ENCODE data around the gene NEURL4. TPM values are rescaled to one million over a fixed set of nuclear protein-coding genes. Genes with fewer than 3 reads are reported as not detected.
A peak's percentile ranks its signal among the peaks of the same experiment; 100 is the strongest.

Gene NEURL4
- total and polyA plus RNA-seq, 9 donors, result 9.6 to 48.0 (median 38.6) TPM

DNA sequence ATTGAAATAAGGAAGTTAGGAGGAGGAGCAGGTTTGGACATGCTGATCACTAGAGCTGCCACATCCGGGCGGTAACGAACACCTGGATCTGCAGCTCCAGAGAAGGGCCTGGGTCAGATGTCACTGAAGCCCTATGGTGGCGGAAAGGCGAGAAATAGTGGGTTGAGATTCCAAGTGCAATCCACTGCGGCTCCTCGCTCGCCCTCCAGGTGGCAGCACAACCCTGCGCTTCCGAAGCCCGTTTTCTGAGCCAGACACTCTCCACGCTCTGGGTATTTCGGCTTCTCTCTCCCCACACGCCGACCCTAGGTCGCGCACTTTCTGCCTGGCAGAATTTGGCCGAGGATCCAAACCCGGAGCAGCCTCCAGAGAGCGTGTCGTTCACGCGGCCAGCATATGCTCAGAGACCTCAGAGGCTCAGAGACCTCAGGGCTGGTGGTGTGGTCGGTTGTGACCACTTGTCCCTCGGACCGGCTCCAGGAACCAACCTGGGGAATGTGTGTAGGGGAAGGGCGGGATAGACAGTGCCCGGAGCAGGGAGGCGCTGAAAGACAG, 48.5 kb downstream of the NEURL4 start:
- Histone ChIP-seq H3K4me3 (peak overlapping the region; percentile 23), H3K27ac (peak overlapping the region in 1 of 2 donors; percentile 62), H3K27me3 (no peaks in the 10 kb centered on the region), H3K36me3 (no peaks in the 10 kb centered on the region), H3K4me1 (ENCODE audit: insufficient read depth) (peaks cover 6% of the 10 kb centered on the region), H3K9me3 (no peaks in the 10 kb centered on the region)
- intact Hi-C loops (cut with DNase I), result loop anchor here (1.0 to 5.0 kb wide), 4 partner anchors 14 to 67 kb away; partner anchors contain the start of gene YBX2 (in 1 of the 4)
- peak; percentile 75 to 91 (median 85) for DNase-seq
- WGBS, 3 donors, result 0 to 1% (median 1%) methylated on average over 29 of the region's 29 CpGs
- TF ChIP-seq EP300 (IDR thresholded peaks at IDR 0.05) (no peak), POLR2A (IDR thresholded peaks at IDR 0.05) (peak; percentile 25)
- TF ChIP-seq, protein P1, sequence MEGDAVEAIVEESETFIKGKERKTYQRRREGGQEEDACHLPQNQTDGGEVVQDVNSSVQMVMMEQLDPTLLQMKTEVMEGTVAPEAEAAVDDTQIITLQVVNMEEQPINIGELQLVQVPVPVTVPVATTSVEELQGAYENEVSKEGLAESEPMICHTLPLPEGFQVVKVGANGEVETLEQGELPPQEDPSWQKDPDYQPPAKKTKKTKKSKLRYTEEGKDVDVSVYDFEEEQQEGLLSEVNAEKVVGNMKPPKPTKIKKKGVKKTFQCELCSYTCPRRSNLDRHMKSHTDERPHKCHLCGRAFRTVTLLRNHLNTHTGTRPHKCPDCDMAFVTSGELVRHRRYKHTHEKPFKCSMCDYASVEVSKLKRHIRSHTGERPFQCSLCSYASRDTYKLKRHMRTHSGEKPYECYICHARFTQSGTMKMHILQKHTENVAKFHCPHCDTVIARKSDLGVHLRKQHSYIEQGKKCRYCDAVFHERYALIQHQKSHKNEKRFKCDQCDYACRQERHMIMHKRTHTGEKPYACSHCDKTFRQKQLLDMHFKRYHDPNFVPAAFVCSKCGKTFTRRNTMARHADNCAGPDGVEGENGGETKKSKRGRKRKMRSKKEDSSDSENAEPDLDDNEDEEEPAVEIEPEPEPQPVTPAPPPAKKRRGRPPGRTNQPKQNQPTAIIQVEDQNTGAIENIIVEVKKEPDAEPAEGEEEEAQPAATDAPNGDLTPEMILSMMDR (IDR thresholded peaks at IDR 0.05), result peak; percentile 80 to 96 (median 95)

DNA sequence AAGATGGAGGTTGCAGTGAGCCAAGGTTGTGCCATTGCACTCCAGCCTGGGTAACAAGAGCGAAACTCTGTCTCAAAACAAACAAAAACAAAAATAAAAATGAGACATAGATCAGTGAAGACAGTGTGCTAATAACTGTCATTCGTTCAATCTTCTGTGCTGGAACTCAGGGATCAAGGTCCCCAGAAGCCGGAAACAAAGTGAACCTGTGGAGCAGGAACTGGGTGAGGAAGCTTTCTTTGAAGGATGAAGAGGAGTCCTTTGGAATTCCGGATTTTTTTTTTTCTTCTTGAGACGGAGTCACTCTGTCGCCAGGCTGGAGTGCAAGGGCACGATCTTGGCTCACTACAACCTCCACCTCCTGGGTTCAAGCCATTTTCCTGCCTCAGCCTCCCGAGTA, 49.7 kb downstream of the NEURL4 start:
- DNase-seq, result no peak
- no peak overlapping the region for H3K27ac ChIP-seq
- H3K4me3 ChIP-seq, result no peak overlapping the region
- TF ChIP-seq, protein P1 (IDR thresholded peaks at IDR 0.05), result no peak
- TF ChIP-seq EP300 (IDR thresholded peaks at IDR 0.05) (no peak), POLR2A (IDR thresholded peaks at IDR 0.05) (no peak)
- peaks cover 6% of the 10 kb centered on the region for H3K4me1 ChIP-seq (ENCODE audit: insufficient read depth)
- intact Hi-C loops (cut with DNase I), result no loop called here
- WGBS, 3 donors, result 76 to 83% (median 80%) methylated on average over 8 of the region's 8 CpGs
- H3K27me3 ChIP-seq, result no peaks in the 10 kb centered on the region
- H3K36me3 ChIP-seq, result no peaks in the 10 kb centered on the region
- no peaks in the 10 kb centered on the region for H3K9me3 ChIP-seq

DNA sequence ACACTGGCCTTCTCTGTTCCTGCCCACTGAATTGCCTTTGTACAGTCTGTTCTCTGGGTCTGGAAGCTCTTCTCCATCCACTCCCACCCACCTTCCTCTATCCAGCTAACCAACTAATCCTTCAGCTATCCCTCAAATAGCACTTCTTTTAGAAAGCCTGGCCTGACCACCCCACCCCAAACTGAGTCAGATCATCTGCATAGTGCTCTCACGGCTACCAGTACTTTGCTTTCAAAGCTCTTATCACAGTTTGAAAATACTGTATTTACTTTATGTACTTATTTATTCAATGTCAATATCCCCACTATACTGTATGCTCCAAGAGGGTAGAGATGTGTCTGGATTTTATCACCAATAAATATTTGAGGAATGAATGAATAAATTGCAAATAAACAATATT, 62.4 kb downstream of the NEURL4 start:
- Histone ChIP-seq H3K27me3 (peaks cover 7% of the 10 kb centered on the region), H3K4me1 (ENCODE audit: insufficient read depth) (peaks cover 7% of the 10 kb centered on the region), H3K4me3 (no peak overlapping the region), H3K27ac (no peak overlapping the region), H3K36me3 (no peaks in the 10 kb centered on the region), H3K9me3 (no peaks in the 10 kb centered on the region)
- TF ChIP-seq EP300 (IDR thresholded peaks at IDR 0.05) (no peak), POLR2A (IDR thresholded peaks at IDR 0.05) (no peak)
- TF ChIP-seq, protein P1 (IDR thresholded peaks at IDR 0.05), result no peak
- intact Hi-C loops (cut with DNase I), result no loop called here
- WGBS, 3 donors, result 16 to 41% (median 25%) methylated on average over 1 of the region's 1 CpG
- DNase-seq, result no peak

Small RNAs within 50 kb of the gene (small RNA-seq; reads per million reads assigned to genes)
- gene AC026954.2, result not detected
- gene RF00019, result not detected

Other genes with a start within 250 kb of the NEURL4 start
Only the 30 nearest of the 34 such genes appear.
- under 1 TPM in 5 of 7 donors, not detected in 2; 0.20 to 0.72 (median 0.60) TPM for gene ASGR2, start 214.5 kb downstream of the NEURL4 start, total RNA-seq
- gene ASGR2, start 214.5 kb downstream of the NEURL4 start, polyA plus RNA-seq, result under 1 TPM; 0.24 to 0.37 TPM
- gene ASGR1, start 150.0 kb downstream of the NEURL4 start, total RNA-seq, result 1 to 10 TPM in 4 of 7 donors, under 1 TPM in 3; 0.63 to 3.3 (median 1.0) TPM
- 1 to 10 TPM in 1 of 2 donors, under 1 TPM in 1; 0.20 to 1.3 TPM for gene ASGR1, start 150.0 kb downstream of the NEURL4 start, polyA plus RNA-seq
- 10 to 100 TPM; 11.0 to 67.7 (median 34.5) TPM for gene DLG4, start 109.5 kb downstream of the NEURL4 start, total RNA-seq
- 10 to 100 TPM; 25.1 to 27.8 TPM for gene DLG4, start 109.5 kb downstream of the NEURL4 start, polyA plus RNA-seq
- gene ACADVL, start 109.4 kb downstream of the NEURL4 start, total RNA-seq, result 100 to 1,000 TPM; 303 to 638 (median 374) TPM
- 100 to 1,000 TPM; 277 to 381 TPM for gene ACADVL, start 109.4 kb downstream of the NEURL4 start, polyA plus RNA-seq
- 10 to 100 TPM; 36.9 to 80.6 (median 61.3) TPM for gene DVL2, start 94.8 kb downstream of the NEURL4 start, total RNA-seq
- 10 to 100 TPM in 1 of 2 donors, 1 to 10 TPM in 1; 8.2 to 49.0 TPM for gene DVL2, start 94.8 kb downstream of the NEURL4 start, polyA plus RNA-seq
- 10 to 100 TPM; 19.4 to 57.7 (median 41.0) TPM for gene PHF23, start 89.9 kb downstream of the NEURL4 start, total RNA-seq
- gene PHF23, start 89.9 kb downstream of the NEURL4 start, polyA plus RNA-seq, result 10 to 100 TPM; 23.3 to 42.5 TPM
- 1,000 to 10,000 TPM in 1 of 7 donors, 100 to 1,000 TPM in 6; 526 to 1,303 (median 619) TPM for gene GABARAP, start 86.9 kb downstream of the NEURL4 start, total RNA-seq
- gene GABARAP, start 86.9 kb downstream of the NEURL4 start, polyA plus RNA-seq, result 1,000 to 10,000 TPM in 1 of 2 donors, 100 to 1,000 TPM in 1; 763 to 1,518 TPM
- gene CTDNEP1, start 77.6 kb downstream of the NEURL4 start, total RNA-seq, result 100 to 1,000 TPM in 5 of 7 donors, 10 to 100 TPM in 2; 42.3 to 136 (median 123) TPM
- 100 to 1,000 TPM in 1 of 2 donors, 10 to 100 TPM in 1; 82.5 to 256 TPM for gene CTDNEP1, start 77.6 kb downstream of the NEURL4 start, polyA plus RNA-seq
- gene ELP5, start 77.1 kb downstream of the NEURL4 start, total RNA-seq, result 10 to 100 TPM; 18.7 to 55.7 (median 40.6) TPM
- gene ELP5, start 77.1 kb downstream of the NEURL4 start, polyA plus RNA-seq, result 10 to 100 TPM; 35.1 to 56.0 TPM
- 100 to 1,000 TPM in 1 of 7 donors, 1 to 10 TPM in 4, under 1 TPM in 1, not detected in 1; 0.53 to 102 (median 6.3) TPM for gene CLDN7, start 66.9 kb downstream of the NEURL4 start, total RNA-seq
- 1 to 10 TPM in 1 of 2 donors, under 1 TPM in 1; 0.27 to 1.1 TPM for gene CLDN7, start 66.9 kb downstream of the NEURL4 start, polyA plus RNA-seq
- 1 to 10 TPM in 6 of 7 donors, under 1 TPM in 1; 0.83 to 9.8 (median 2.3) TPM for gene SLC2A4, start 47.6 kb downstream of the NEURL4 start, total RNA-seq
- 1 to 10 TPM; 3.4 to 4.1 TPM for gene SLC2A4, start 47.6 kb downstream of the NEURL4 start, polyA plus RNA-seq
- gene YBX2, start 34.7 kb downstream of the NEURL4 start, total RNA-seq, result 1 to 10 TPM in 2 of 7 donors, under 1 TPM in 2, not detected in 3; 0.30 to 1.8 (median 0.98) TPM
- under 1 TPM; 0.33 to 0.80 TPM for gene YBX2, start 34.7 kb downstream of the NEURL4 start, polyA plus RNA-seq
- gene EIF5A, start 21.7 kb downstream of the NEURL4 start, total RNA-seq, result 100 to 1,000 TPM in 5 of 7 donors, 10 to 100 TPM in 2; 55.9 to 302 (median 229) TPM
- 100 to 1,000 TPM; 182 to 258 TPM for gene EIF5A, start 21.7 kb downstream of the NEURL4 start, polyA plus RNA-seq
- 10 to 100 TPM; 53.1 to 76.5 (median 59.3) TPM for gene GPS2, start 14.0 kb downstream of the NEURL4 start, total RNA-seq
- gene GPS2, start 14.0 kb downstream of the NEURL4 start, polyA plus RNA-seq, result 100 to 1,000 TPM in 1 of 2 donors, 10 to 100 TPM in 1; 62.2 to 103 TPM
- 1 to 10 TPM; 1.9 to 9.4 (median 5.5) TPM for gene ACAP1, start 7.2 kb upstream of the NEURL4 start, total RNA-seq
- 1 to 10 TPM; 2.2 to 5.8 TPM for gene ACAP1, start 7.2 kb upstream of the NEURL4 start, polyA plus RNA-seq
- 10 to 100 TPM in 5 of 7 donors, 1 to 10 TPM in 2; 5.1 to 12.9 (median 10.5) TPM for gene KCTD11, start 22.8 kb upstream of the NEURL4 start, total RNA-seq
- gene KCTD11, start 22.8 kb upstream of the NEURL4 start, polyA plus RNA-seq, result 10 to 100 TPM; 10.4 to 12.5 TPM
- gene TMEM95, start 25.8 kb upstream of the NEURL4 start, total RNA-seq, result not detected
- gene TMEM95, start 25.8 kb upstream of the NEURL4 start, polyA plus RNA-seq, result not detected
- gene TNK1, start 51.8 kb upstream of the NEURL4 start, total RNA-seq, result 1 to 10 TPM; 5.0 to 8.3 (median 6.4) TPM
- 1 to 10 TPM in 1 of 2 donors, under 1 TPM in 1; 0.85 to 3.6 TPM for gene TNK1, start 51.8 kb upstream of the NEURL4 start, polyA plus RNA-seq
- gene PLSCR3, start 65.2 kb upstream of the NEURL4 start, total RNA-seq, result 10 to 100 TPM; 11.0 to 52.4 (median 33.8) TPM
- gene PLSCR3, start 65.2 kb upstream of the NEURL4 start, polyA plus RNA-seq, result 10 to 100 TPM in 1 of 2 donors, 1 to 10 TPM in 1; 7.1 to 40.9 TPM
- 100 to 1,000 TPM in 2 of 7 donors, 10 to 100 TPM in 5; 57.0 to 133 (median 85.2) TPM for gene TMEM256, start 74.8 kb upstream of the NEURL4 start, total RNA-seq
- gene TMEM256, start 74.8 kb upstream of the NEURL4 start, polyA plus RNA-seq, result 100 to 1,000 TPM in 1 of 2 donors, 10 to 100 TPM in 1; 44.0 to 128 TPM
- gene NLGN2, start 78.5 kb upstream of the NEURL4 start, total RNA-seq, result 10 to 100 TPM; 11.4 to 76.2 (median 53.9) TPM
- 10 to 100 TPM; 16.9 to 30.2 TPM for gene NLGN2, start 78.5 kb upstream of the NEURL4 start, polyA plus RNA-seq
- gene SPEM1, start 91.0 kb upstream of the NEURL4 start, total RNA-seq, result not detected
- gene SPEM1, start 91.0 kb upstream of the NEURL4 start, polyA plus RNA-seq, result not detected
- not detected for gene SPEM2, start 96.3 kb upstream of the NEURL4 start, total RNA-seq
- not detected for gene SPEM2, start 96.3 kb upstream of the NEURL4 start, polyA plus RNA-seq
- gene SPEM3, start 99.5 kb upstream of the NEURL4 start, total RNA-seq, result not detected
- not detected for gene SPEM3, start 99.5 kb upstream of the NEURL4 start, polyA plus RNA-seq
- gene TMEM102, start 106.1 kb upstream of the NEURL4 start, total RNA-seq, result 1 to 10 TPM in 5 of 7 donors, under 1 TPM in 2; 0.43 to 8.3 (median 1.5) TPM
- 1 to 10 TPM in 1 of 2 donors, under 1 TPM in 1; 0.61 to 1.2 TPM for gene TMEM102, start 106.1 kb upstream of the NEURL4 start, polyA plus RNA-seq
- gene FGF11, start 110.2 kb upstream of the NEURL4 start, total RNA-seq, result 1 to 10 TPM in 2 of 7 donors, under 1 TPM in 5; 0.10 to 4.2 (median 0.61) TPM
- 1 to 10 TPM in 1 of 2 donors, under 1 TPM in 1; 0.25 to 5.1 TPM for gene FGF11, start 110.2 kb upstream of the NEURL4 start, polyA plus RNA-seq
- gene CHRNB1, start 115.7 kb upstream of the NEURL4 start, total RNA-seq, result 10 to 100 TPM in 2 of 7 donors, 1 to 10 TPM in 5; 3.2 to 13.5 (median 7.6) TPM
- 1 to 10 TPM; 5.9 to 7.8 TPM for gene CHRNB1, start 115.7 kb upstream of the NEURL4 start, polyA plus RNA-seq
- gene ZBTB4, start 150.3 kb upstream of the NEURL4 start, total RNA-seq, result 100 to 1,000 TPM in 3 of 7 donors, 10 to 100 TPM in 4; 39.3 to 123 (median 85.5) TPM
- 10 to 100 TPM; 53.8 to 84.5 TPM for gene ZBTB4, start 150.3 kb upstream of the NEURL4 start, polyA plus RNA-seq
- not detected for gene SLC35G6, start 152.1 kb upstream of the NEURL4 start, total RNA-seq
- gene SLC35G6, start 152.1 kb upstream of the NEURL4 start, polyA plus RNA-seq, result not detected
- 100 to 1,000 TPM in 2 of 7 donors, 10 to 100 TPM in 5; 39.5 to 110 (median 88.2) TPM for gene POLR2A, start 155.0 kb upstream of the NEURL4 start, total RNA-seq
- 10 to 100 TPM; 26.7 to 74.5 TPM for gene POLR2A, start 155.0 kb upstream of the NEURL4 start, polyA plus RNA-seq